Measurements from ENCODE around the gene RECQL5.

GRCh38 chr17:75607086-75607485, 59.9 kb downstream of the RECQL5 start:
- TF ChIP-seq EGR1 (IDR thresholded peaks at IDR 0.05; ENCODE audit: borderline replicate concordance, low read depth, low read length) (no peak), POLR2A (IDR thresholded peaks at IDR 0.05; ENCODE audit: control extremely low read depth in 1 of 2, low read depth in 2 of 2, low read length in 2 of 2) (no peak), EZH2 (IDR thresholded peaks at IDR 0.05; ENCODE audit: low read depth, low read length, severe bottlenecking) (no peak), SP1 (IDR thresholded peaks at IDR 0.05; ENCODE audit: low read depth, low read length) (no peak), CTBP2 (IDR thresholded peaks at IDR 0.05; ENCODE audit: borderline replicate concordance, insufficient read depth, insufficient read length, low read length) (no peak), JUND (IDR thresholded peaks at IDR 0.05; ENCODE audit: low read length) (no peak), CREB1 (IDR thresholded peaks at IDR 0.05) (no peak), ATF3 (IDR thresholded peaks at IDR 0.05; ENCODE audit: insufficient read depth, low read depth, low read length) (no peak), BRCA1 (IDR thresholded peaks at IDR 0.05; ENCODE audit: low read depth, low read length) (no peak), FOSL1 (IDR thresholded peaks at IDR 0.05; ENCODE audit: insufficient read depth, low read depth, low read length) (no peak)
- TF ChIP-seq, protein P1, sequence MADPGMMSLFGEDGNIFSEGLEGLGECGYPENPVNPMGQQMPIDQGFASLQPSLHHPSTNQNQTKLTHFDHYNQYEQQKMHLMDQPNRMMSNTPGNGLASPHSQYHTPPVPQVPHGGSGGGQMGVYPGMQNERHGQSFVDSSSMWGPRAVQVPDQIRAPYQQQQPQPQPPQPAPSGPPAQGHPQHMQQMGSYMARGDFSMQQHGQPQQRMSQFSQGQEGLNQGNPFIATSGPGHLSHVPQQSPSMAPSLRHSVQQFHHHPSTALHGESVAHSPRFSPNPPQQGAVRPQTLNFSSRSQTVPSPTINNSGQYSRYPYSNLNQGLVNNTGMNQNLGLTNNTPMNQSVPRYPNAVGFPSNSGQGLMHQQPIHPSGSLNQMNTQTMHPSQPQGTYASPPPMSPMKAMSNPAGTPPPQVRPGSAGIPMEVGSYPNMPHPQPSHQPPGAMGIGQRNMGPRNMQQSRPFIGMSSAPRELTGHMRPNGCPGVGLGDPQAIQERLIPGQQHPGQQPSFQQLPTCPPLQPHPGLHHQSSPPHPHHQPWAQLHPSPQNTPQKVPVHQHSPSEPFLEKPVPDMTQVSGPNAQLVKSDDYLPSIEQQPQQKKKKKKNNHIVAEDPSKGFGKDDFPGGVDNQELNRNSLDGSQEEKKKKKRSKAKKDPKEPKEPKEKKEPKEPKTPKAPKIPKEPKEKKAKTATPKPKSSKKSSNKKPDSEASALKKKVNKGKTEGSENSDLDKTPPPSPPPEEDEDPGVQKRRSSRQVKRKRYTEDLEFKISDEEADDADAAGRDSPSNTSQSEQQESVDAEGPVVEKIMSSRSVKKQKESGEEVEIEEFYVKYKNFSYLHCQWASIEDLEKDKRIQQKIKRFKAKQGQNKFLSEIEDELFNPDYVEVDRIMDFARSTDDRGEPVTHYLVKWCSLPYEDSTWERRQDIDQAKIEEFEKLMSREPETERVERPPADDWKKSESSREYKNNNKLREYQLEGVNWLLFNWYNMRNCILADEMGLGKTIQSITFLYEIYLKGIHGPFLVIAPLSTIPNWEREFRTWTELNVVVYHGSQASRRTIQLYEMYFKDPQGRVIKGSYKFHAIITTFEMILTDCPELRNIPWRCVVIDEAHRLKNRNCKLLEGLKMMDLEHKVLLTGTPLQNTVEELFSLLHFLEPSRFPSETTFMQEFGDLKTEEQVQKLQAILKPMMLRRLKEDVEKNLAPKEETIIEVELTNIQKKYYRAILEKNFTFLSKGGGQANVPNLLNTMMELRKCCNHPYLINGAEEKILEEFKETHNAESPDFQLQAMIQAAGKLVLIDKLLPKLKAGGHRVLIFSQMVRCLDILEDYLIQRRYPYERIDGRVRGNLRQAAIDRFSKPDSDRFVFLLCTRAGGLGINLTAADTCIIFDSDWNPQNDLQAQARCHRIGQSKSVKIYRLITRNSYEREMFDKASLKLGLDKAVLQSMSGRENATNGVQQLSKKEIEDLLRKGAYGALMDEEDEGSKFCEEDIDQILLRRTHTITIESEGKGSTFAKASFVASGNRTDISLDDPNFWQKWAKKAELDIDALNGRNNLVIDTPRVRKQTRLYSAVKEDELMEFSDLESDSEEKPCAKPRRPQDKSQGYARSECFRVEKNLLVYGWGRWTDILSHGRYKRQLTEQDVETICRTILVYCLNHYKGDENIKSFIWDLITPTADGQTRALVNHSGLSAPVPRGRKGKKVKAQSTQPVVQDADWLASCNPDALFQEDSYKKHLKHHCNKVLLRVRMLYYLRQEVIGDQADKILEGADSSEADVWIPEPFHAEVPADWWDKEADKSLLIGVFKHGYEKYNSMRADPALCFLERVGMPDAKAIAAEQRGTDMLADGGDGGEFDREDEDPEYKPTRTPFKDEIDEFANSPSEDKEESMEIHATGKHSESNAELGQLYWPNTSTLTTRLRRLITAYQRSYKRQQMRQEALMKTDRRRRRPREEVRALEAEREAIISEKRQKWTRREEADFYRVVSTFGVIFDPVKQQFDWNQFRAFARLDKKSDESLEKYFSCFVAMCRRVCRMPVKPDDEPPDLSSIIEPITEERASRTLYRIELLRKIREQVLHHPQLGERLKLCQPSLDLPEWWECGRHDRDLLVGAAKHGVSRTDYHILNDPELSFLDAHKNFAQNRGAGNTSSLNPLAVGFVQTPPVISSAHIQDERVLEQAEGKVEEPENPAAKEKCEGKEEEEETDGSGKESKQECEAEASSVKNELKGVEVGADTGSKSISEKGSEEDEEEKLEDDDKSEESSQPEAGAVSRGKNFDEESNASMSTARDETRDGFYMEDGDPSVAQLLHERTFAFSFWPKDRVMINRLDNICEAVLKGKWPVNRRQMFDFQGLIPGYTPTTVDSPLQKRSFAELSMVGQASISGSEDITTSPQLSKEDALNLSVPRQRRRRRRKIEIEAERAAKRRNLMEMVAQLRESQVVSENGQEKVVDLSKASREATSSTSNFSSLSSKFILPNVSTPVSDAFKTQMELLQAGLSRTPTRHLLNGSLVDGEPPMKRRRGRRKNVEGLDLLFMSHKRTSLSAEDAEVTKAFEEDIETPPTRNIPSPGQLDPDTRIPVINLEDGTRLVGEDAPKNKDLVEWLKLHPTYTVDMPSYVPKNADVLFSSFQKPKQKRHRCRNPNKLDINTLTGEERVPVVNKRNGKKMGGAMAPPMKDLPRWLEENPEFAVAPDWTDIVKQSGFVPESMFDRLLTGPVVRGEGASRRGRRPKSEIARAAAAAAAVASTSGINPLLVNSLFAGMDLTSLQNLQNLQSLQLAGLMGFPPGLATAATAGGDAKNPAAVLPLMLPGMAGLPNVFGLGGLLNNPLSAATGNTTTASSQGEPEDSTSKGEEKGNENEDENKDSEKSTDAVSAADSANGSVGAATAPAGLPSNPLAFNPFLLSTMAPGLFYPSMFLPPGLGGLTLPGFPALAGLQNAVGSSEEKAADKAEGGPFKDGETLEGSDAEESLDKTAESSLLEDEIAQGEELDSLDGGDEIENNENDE (IDR thresholded peaks at IDR 0.05; ENCODE audit: insufficient replicate concordance, low read length) = no peak
- TF ChIP-seq, protein P2, sequence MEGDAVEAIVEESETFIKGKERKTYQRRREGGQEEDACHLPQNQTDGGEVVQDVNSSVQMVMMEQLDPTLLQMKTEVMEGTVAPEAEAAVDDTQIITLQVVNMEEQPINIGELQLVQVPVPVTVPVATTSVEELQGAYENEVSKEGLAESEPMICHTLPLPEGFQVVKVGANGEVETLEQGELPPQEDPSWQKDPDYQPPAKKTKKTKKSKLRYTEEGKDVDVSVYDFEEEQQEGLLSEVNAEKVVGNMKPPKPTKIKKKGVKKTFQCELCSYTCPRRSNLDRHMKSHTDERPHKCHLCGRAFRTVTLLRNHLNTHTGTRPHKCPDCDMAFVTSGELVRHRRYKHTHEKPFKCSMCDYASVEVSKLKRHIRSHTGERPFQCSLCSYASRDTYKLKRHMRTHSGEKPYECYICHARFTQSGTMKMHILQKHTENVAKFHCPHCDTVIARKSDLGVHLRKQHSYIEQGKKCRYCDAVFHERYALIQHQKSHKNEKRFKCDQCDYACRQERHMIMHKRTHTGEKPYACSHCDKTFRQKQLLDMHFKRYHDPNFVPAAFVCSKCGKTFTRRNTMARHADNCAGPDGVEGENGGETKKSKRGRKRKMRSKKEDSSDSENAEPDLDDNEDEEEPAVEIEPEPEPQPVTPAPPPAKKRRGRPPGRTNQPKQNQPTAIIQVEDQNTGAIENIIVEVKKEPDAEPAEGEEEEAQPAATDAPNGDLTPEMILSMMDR (IDR thresholded peaks at IDR 0.05; ENCODE audit: control extremely low read depth in 1 of 3, insufficient read depth in 1 of 3, low read depth in 1 of 3, low read length in 3 of 3) = no peak

Measured in H1 (cell line).